ENCODE measurements around the gene ZBTB38.

The ZBTB38 gene

DNA sequence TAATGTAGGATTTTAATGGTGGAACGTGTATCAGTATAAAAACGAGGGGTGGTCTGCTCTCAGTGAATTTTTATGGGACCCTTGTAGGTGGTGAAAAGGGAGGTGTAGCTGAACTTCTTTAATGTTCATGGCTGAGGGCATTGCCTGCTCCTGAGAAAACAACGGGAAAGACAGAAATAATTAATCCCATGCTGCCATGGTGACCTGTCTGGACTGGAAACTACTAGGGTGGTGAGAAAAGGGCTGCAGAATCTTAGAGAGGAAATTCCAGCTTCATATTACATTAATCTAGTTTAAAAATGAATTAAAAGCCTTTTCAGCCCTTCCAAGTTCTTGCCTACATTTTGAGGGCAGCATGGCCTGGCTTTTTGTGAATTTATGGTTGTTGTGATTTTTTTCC lies 47.6 kb downstream of the ZBTB38 start:
- H3K4me3 ChIP-seq (ENCODE audit: low read depth, low read length): no peak overlapping the region
- TF ChIP-seq, protein P1, sequence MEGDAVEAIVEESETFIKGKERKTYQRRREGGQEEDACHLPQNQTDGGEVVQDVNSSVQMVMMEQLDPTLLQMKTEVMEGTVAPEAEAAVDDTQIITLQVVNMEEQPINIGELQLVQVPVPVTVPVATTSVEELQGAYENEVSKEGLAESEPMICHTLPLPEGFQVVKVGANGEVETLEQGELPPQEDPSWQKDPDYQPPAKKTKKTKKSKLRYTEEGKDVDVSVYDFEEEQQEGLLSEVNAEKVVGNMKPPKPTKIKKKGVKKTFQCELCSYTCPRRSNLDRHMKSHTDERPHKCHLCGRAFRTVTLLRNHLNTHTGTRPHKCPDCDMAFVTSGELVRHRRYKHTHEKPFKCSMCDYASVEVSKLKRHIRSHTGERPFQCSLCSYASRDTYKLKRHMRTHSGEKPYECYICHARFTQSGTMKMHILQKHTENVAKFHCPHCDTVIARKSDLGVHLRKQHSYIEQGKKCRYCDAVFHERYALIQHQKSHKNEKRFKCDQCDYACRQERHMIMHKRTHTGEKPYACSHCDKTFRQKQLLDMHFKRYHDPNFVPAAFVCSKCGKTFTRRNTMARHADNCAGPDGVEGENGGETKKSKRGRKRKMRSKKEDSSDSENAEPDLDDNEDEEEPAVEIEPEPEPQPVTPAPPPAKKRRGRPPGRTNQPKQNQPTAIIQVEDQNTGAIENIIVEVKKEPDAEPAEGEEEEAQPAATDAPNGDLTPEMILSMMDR (IDR thresholded peaks at IDR 0.05; ENCODE audit: insufficient read depth, low read depth, low read length, missing control alignments): no peak
- no peak for DNase-seq (ENCODE audit: low read depth)
